GM19240 (cell line): ENCODE data around the gene CAMTA1.

ENCODE experiments used
- DNase-seq: peaks from one replicate; pipeline ENCODE4 v3.0.0; 2011; ENCODE audit warnings: low spot score; ENCODE audit not compliant: insufficient read length

Gene CAMTA1

GRCh38 chr1:7621334-7622219, 836.3 kb downstream of the CAMTA1 start:
- DNase-seq = no peak

GRCh38 chr1:7623842-7624241, 838.6 kb downstream of the CAMTA1 start:
- no peak for DNase-seq

GRCh38 chr1:7624791-7625355, 839.6 kb downstream of the CAMTA1 start:
- DNase-seq = no peak

DNA sequence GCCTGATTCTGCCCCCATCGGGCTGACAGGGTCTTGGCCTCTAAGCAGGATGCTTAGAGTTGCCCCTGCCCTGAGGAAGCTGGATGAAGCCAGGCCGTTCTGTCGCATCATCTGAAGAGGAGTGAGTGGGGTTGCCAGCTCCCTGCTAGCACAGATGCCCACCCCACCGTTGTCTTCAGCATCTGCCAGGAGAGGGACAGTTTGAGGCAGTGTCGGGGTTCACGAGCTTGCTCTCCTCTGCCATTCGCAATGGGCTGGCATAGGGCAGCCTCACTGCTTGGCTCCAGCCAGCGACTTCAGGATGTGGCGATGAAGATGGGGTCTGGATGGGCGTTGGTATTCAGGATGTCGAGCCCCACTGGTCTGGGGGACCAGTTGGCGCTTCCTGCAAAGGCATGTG, 840.1 kb downstream of the CAMTA1 start:
- DNase-seq = no peak

DNA sequence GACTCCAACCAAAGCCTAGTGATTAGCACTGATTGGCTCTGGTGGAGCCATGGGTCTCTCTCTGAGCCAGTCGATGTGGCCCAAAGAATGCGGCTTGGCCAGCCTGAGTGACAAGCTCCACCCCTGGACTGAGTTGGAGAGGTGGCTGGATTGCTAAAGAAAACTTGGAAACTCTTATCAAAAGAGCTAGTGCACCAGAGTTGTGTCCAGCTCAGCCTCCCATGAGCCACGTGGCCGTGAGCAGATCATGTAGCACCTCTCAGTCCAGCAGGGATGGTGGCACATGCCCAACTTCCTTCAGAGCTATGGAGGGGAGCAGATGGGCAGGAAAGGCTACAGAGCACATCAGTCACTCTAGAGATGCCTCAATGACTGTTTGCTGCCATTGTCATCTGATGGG, 843.0 kb downstream of the CAMTA1 start:
- no peak for DNase-seq

DNA sequence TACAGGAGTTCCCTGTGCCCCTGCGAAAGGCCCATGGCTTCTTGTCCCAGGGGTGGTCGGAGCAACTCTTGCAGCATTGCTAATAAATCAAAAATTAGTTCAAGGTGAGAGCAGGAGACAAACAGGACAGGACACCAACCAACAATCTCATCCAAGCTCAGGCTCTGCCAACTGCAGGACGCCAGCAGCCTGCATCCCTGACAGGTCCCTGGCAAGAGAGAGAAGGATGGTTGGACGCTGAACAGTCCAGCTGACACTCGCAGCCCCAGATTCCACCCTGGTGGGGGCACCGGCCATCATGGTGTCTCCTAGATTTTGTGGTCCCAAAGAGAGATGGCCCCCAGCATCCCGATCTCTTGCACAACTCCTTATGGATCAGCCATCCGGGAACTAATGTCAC, 843.8 kb downstream of the CAMTA1 start:
- no peak for DNase-seq

DNA sequence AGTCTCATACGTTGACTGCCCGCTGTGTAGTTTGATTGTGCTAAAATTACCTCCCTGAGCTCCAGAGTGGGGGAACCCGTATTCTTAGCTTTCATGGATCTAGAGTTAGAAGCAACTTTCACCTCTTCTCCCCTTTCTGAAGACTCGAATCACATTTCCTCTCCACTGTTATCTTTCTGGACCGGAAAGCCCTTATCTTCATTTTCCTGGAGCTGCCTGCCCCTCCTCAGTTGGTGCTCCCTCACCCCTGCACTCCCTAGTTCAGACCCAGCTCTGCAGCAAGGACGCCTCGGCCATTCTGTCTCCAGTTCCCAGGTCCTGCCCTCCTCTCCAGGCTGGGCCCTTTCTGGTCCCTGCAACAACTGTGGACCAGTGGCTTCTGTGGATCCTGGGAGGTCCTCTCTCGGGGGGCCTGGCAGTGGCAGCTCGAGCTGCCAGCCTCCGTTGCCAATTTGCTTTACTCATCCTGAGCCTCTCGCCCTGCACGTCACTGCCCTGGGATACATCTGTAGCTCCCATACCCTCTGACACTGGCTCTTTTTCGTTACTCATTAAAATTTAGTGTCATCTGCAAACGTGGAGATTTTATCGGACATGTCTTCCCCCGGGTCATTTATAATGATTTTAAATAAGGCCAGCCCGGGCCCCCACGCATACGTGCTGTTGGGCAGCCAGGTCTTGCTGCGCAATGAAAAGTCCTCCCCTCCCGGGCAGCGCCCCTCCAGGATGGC, 844.4 kb downstream of the CAMTA1 start:
- DNase-seq = no peak

DNA sequence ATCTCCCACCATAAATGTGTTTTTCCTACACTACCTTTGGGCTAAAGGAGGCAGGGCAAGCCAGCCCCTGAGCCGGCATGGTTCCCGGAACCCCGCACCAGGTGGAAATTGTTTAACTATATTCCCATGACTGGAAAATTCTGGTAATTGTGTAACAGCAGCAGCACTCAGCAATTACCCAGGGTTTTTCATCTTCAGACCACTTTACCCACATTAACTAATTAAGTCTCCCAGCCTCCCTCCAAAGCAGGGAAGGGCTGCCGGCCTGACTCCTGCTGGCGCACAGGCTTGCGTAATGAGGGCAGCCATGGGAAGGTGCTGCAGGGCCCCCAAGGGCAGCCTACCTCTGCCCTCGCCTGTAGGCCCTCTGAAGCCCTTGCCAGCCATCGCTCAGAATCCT, 845.1 kb downstream of the CAMTA1 start:
- DNase-seq = no peak

GRCh38 chr1:7632176-7632575, 846.9 kb downstream of the CAMTA1 start:
- DNase-seq = no peak

DNA sequence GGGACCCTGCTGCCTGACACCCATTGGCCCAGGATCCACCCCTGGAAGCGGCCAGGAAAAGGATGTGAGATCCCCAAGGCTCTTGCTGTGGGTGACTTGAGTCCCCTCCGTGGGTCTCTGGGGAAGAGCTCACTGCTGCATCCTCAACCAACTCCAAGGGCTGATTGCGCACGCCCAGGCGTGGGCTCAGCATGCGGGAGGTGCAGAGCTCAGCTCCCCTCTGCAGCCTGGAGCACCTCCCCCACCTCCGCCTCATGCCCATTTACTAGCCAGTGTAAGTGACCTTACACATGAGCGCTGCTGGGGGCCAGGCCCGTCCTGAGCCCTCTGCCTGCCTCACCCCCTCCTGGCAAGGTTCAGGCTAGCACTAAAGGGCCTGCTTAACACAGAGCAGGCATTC, 847.4 kb downstream of the CAMTA1 start:
- no peak for DNase-seq

DNA sequence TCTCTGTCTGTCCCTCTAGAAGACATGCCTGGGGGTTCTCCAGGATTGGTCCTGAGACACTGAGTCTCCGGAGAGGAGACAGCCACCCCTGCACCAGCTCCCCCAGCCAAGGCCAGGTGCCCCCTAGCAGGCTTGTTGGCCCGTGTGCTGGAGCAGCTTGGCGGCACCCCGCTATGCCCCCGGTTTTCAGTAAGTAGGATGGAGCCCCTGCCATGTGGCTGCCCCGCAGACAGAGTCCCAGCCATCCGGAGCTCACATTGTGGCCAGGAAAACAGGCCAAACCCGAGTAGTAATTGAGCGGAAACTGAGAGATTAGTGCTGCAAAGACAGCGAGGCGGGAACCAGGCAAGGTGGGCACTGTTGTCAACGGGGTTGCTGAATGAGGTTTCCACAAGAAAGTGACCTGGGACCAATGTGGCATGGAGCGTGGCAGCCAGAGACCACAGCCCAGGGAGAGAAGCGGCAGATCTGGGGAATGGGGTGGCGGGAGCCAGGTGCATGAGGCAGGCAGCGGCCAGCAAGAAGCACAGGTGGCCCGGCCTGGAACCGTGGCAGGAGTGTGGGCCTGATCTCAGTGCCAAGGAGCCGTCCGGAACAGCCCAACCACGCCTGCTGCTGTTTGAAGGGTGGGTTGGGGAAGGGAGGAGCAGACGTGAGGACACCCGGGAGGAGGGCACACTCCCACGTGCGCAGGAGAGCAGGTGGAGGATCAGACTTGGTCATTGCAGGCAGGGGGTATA, 848.4 kb downstream of the CAMTA1 start:
- no peak for DNase-seq

GRCh38 chr1:7634546-7635240, 849.4 kb downstream of the CAMTA1 start:
- DNase-seq = no peak

- no peak for DNase-seq
Observed at GRCh38 chr1:7636795-7637526, 851.7 kb downstream of the CAMTA1 start.

DNA sequence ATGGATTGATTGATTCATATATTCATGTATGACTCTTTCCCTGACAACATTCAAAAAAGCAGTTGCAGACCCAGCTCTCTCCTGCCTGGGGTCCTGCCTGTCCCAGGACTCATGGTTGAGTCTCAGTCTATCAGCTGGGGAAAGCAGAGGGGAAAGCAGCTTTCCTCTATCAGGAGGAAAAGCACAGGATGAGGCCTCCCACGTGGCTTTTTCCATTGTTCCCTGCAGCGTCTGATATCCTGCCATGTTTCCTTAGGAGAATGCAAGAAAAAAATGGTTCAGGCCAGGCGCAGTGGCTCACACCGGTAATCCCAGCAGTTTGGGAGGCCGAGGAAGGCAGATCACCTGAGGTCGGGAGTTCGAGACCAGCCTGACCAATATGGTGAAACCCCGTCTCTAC, 852.8 kb downstream of the CAMTA1 start:
- DNase-seq = no peak

DNA sequence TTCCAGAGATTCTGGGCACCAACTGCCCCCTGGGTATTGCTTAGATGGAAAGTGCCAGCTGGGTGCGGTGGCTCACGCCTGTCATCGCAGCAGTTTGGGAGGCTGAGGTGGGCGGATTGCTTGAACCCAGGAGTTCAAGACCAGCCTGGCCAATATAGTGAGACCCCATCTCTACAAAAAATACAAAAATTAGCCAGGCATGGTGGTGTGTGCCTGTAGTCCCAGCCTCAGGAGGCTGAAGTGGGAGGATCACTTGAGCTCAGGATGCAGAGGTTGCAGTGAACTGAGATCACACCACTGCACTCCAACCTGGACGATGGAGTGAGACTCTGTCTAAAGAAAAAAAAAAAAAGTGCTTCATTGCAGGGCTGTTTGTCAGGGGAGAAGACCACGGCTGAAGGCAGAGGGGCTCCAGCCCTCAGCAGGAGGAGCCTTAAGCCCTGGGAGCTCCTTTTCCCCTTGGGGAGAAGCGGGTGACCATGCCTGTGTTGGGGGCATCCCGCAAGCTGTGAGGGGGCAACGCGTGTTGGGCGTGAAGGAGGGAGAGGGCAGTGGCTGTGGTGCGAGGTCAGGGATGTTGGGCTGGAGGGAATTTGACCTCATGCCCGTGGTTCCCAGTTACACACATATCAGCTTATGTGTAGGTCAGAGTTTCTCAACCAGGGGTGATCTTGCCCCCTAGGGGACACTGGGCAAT, 854.3 kb downstream of the CAMTA1 start:
- no peak for DNase-seq

DNA sequence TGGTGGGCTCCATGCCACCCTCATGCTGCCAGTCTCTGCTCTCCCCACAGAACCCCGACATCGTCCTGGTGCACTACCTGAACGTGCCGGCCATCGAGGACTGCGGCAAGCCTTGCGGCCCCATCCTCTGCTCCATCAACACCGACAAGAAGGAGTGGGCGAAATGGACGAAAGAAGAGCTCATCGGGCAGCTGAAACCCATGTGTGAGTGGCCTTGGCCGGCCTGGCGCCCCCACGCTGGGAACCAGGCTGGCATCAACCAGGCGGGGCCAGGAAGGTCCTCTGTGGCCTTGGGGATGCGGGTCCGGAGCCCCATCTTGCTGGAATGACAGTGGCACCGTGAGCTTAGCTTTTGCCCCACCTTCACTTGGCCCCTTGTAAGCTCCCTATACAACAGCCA, 855.1 kb downstream of the CAMTA1 start:
- no peak for DNase-seq

DNA sequence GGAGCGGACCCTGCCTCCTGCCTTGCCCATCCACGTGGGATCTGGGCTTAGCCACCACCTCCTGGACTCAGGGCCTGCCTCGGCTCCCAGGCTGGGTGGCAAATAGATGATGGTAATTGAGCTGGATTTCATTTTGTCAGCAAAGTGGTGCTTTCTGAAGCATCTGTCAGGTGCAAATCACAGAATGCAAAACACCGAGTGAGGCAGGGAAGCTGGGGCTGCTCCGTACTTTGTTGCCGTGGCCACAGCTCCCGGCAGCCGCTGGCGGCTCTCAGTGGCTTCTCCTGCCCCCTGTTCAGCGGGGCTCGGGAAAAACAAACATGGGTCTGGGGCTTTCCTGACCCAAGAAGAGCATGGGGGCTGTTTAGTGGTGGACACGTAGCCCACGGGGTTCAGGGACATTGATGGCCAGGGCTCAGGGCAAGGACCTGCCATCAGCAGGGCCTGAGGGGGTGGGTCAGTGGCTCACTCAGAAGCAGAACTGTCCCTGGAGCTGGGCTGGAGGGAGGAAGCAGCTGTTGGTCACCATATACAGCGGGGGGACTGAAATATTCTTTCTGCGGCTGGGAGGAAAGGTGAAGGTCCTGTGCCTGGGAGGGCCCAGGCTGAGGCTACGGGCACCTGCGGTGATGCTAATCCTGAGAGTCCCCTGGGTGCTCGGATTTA, 855.8 kb downstream of the CAMTA1 start:
- no peak for DNase-seq

- DNase-seq = no peak
Observed at GRCh38 chr1:7641587-7642417, 856.5 kb downstream of the CAMTA1 start.

- DNase-seq = no peak
Observed at GRCh38 chr1:7642418-7642704, 857.1 kb downstream of the CAMTA1 start.
